ENCODE measurements around the gene CEP57L1.
A peak's percentile ranks its signal among the peaks of the same experiment; 100 is the strongest.

The CEP57L1 gene

DNA sequence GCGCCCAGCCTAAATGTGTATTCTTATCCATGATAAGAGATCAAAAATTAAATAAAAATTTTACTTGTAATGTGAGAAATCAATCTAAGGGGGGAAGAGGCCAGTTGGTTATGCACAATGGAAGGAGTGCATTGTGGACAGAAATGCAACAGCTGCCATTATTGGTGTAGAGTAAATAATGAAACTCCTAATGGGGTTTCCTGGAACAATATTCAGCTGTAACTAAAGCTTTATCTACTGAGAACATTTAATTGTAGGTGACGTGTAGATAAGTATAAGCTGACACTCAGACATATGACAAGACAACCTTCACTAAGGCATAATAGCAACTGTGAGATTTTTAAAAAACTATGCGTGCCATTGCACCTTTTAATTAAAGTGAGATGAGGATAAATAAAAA is 71.4 kb downstream of the CEP57L1 start:
- in situ Hi-C loops (cut with HindIII; ENCODE audit: low sequenced_read_pairs) = no loop called here
- TF ChIP-seq, protein P1, sequence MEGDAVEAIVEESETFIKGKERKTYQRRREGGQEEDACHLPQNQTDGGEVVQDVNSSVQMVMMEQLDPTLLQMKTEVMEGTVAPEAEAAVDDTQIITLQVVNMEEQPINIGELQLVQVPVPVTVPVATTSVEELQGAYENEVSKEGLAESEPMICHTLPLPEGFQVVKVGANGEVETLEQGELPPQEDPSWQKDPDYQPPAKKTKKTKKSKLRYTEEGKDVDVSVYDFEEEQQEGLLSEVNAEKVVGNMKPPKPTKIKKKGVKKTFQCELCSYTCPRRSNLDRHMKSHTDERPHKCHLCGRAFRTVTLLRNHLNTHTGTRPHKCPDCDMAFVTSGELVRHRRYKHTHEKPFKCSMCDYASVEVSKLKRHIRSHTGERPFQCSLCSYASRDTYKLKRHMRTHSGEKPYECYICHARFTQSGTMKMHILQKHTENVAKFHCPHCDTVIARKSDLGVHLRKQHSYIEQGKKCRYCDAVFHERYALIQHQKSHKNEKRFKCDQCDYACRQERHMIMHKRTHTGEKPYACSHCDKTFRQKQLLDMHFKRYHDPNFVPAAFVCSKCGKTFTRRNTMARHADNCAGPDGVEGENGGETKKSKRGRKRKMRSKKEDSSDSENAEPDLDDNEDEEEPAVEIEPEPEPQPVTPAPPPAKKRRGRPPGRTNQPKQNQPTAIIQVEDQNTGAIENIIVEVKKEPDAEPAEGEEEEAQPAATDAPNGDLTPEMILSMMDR (IDR thresholded peaks at IDR 0.05; ENCODE audit: low read depth, low read length) = no peak
- no peak overlapping the region for H3K4me3 ChIP-seq (ENCODE audit: low read depth, low read length)
- no peak for DNase-seq (ENCODE audit: low read depth, low spot score)

GRCh38 chr6:109167562-109167961 is 72.3 kb downstream of the CEP57L1 start:
- no peak overlapping the region for H3K4me3 ChIP-seq (ENCODE audit: low read depth, low read length)
- in situ Hi-C loops (cut with HindIII; ENCODE audit: low sequenced_read_pairs) = no loop called here
- no peak for DNase-seq (ENCODE audit: low read depth, low spot score)
- TF ChIP-seq, protein P1 (IDR thresholded peaks at IDR 0.05; ENCODE audit: low read depth, low read length) = no peak

DNA sequence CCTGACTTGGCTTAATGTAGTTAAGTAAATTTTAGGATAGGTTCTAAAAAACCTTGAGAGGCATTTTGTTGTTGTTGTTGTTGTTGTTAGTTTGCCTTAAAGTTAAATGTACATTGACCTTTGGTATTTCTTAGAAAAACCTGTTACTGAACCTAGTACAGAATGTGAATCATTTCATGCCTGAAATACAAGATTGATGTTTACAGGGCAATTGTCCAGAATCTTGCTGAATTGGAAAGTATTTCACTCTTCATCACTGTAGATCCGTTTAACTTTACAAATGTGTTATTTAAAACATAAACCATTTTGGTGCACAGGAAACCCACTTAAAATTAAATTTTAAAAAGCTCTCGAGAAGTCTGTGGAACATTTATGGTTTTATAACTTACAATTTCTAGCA is 75.0 kb downstream of the CEP57L1 start:
- in situ Hi-C loops (cut with HindIII; ENCODE audit: low sequenced_read_pairs) = no loop called here
- TF ChIP-seq, protein P1 (IDR thresholded peaks at IDR 0.05; ENCODE audit: low read depth, low read length) = no peak
- no peak overlapping the region for H3K4me3 ChIP-seq (ENCODE audit: low read depth, low read length)
- DNase-seq (ENCODE audit: low read depth, low spot score) = no peak

- in situ Hi-C loops (cut with HindIII; ENCODE audit: low sequenced_read_pairs) = no loop called here
- TF ChIP-seq, protein P1 (IDR thresholded peaks at IDR 0.05; ENCODE audit: low read depth, low read length) = no peak
- no peak for DNase-seq (ENCODE audit: low read depth, low spot score)
- H3K4me3 ChIP-seq (ENCODE audit: low read depth, low read length) = no peak overlapping the region
Measured at GRCh38 chr6:109172101-109172746, 76.9 kb downstream of the CEP57L1 start.

- TF ChIP-seq, protein P1 (IDR thresholded peaks at IDR 0.05; ENCODE audit: low read depth, low read length) = no peak
- no peak overlapping the region for H3K4me3 ChIP-seq (ENCODE audit: low read depth, low read length)
- peak; percentile 22 for DNase-seq (ENCODE audit: low read depth, low spot score)
- in situ Hi-C loops (cut with HindIII; ENCODE audit: low sequenced_read_pairs) = no loop called here
Measured at GRCh38 chr6:109174916-109175315, 79.6 kb downstream of the CEP57L1 start.

GRCh38 chr6:109178921-109179320 is 83.6 kb downstream of the CEP57L1 start:
- DNase-seq (ENCODE audit: low read depth, low spot score) = no peak
- TF ChIP-seq, protein P1 (IDR thresholded peaks at IDR 0.05; ENCODE audit: low read depth, low read length) = no peak
- no peak overlapping the region for H3K4me3 ChIP-seq (ENCODE audit: low read depth, low read length)
- in situ Hi-C loops (cut with HindIII; ENCODE audit: low sequenced_read_pairs) = no loop called here

Data from astrocyte of the spinal cord (primary cell).